Mucosa of descending colon (tissue), 3 donors: ENCODE data around the gene PXDN. TPM values are rescaled to one million over a fixed set of nuclear protein-coding genes. Genes with fewer than 3 reads are reported as not detected.
"Not testable (repeated sequence)": the region's sequence is repeated elsewhere in the genome, so short reads cannot be mapped to it uniquely, and the experiment has no call there.

Source experiments
- ATAC-seq: fragments of 200-7000 bp; cut with Tn5 transposase; one replicate; pipeline ENCODE4 v1.9.1; 2020; ENCODE audit warnings: mild to moderate bottlenecking, moderate library complexity
- DNase-seq, 3 donors: peaks; one replicate each; pipeline ENCODE4 v3.0.0-alpha.2; 2020
- H3K36me3 ChIP-seq: fragments of 200-600 bp; one replicate; pipeline ENCODE4 v1.8.0; 2021; ENCODE audit warnings: low read depth, mild to moderate bottlenecking
- H3K4me1 ChIP-seq: fragments of 200-600 bp; one replicate; pipeline ENCODE4 v1.8.0; 2021; ENCODE audit warnings: low read depth, mild to moderate bottlenecking
- H3K4me3 ChIP-seq: fragments of 200-600 bp; one replicate; pipeline ENCODE4 v1.8.0; 2021; ENCODE audit warnings: mild to moderate bottlenecking
- H3K9me3 ChIP-seq: fragments of 200-600 bp; one replicate; pipeline ENCODE4 v1.8.0; 2021; ENCODE audit warnings: mild to moderate bottlenecking
- intact Hi-C, 2 donors: fragments of 100-400 bp; cut with DNase I in 1 of 2; cut with micrococcal nuclease in 1 of 2; formaldehyde crosslinking; loops; one replicate each; pipeline versions ENCODE4 v1.11.0 to v1.11.1; 2022; cut with DNase I, micrococcal nuclease
- total RNA-seq, 3 donors: library from RNA; stranded (reverse); fragmentation: NEBNext Ultra II Directional in 2 of 3; extraction: Animal tissue kit (Norgen Biotek cat#: 25700) in 2 of 3; gene quantifications; one replicate each; pipeline versions ENCODE4 v1.2.1 to v1.2.4, GENCODE V29; 2021 to 2023
- TF ChIP-seq, protein P1 (sequence below): fragments of 200-600 bp; IDR thresholded peaks from one replicate; pipeline ENCODE4 v1.8.0; 2022; ENCODE audit warnings: antibody characterized with exemption, mild to moderate bottlenecking
- donor health status: DM: no; HTN: no; CAD: no; lungs with moderate emphysema.
- donor health status: DM: no; HTN: no; CAD: no.
- donor health status: DM: no; HTN: yes; CAD: no.

PXDN gene
- total RNA-seq, 3 donors from 2014 or later = 9.3 to 52.4 (median 11.9) TPM

DNA sequence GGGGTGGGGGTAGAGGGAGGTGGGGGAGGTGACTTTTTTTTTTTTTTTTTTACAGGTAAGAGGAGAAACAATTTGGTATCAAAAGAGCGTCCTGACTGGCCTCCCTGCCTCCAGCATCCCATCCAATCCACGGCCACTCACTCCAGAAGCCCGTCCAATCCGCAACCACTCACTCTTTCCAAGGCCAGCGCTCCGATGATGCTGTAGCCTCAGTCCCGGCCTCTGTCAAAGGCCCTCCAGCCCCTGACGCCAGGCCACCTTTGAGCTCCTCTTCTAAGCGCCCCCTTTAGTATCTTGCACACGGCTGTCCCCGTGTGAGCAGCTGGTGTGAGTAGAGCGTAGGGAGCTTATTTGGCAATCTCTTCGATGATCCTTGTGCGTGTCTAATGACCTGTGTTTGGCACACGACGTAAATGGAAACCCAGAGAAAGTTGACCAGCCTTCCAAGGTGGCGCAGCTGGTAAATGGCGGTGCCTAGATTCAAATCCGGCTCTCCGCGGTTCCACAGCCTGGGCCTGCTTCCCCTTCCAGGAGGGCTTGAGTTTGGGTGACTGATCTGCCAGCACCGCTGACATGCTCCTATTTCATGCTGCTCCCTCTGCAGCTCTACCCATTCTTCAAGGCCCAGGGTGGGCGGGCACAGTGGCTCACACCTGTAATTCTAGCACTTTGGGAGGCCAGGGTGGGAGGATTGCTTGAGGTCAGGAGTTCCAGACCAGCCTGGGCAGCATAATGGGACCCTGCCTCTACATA is 23.8 kb upstream of the PXDN start:
- no peaks in the 10 kb centered on the region for H3K36me3 ChIP-seq
- no peak for ATAC-seq
- intact Hi-C loops = no loop called here
- H3K9me3 ChIP-seq = no peaks in the 10 kb centered on the region
- H3K4me1 ChIP-seq = no peaks in the 10 kb centered on the region
- TF ChIP-seq, protein P1, sequence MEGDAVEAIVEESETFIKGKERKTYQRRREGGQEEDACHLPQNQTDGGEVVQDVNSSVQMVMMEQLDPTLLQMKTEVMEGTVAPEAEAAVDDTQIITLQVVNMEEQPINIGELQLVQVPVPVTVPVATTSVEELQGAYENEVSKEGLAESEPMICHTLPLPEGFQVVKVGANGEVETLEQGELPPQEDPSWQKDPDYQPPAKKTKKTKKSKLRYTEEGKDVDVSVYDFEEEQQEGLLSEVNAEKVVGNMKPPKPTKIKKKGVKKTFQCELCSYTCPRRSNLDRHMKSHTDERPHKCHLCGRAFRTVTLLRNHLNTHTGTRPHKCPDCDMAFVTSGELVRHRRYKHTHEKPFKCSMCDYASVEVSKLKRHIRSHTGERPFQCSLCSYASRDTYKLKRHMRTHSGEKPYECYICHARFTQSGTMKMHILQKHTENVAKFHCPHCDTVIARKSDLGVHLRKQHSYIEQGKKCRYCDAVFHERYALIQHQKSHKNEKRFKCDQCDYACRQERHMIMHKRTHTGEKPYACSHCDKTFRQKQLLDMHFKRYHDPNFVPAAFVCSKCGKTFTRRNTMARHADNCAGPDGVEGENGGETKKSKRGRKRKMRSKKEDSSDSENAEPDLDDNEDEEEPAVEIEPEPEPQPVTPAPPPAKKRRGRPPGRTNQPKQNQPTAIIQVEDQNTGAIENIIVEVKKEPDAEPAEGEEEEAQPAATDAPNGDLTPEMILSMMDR = no peak
- DNase-seq = no peak
- no peak overlapping the region for H3K4me3 ChIP-seq

DNA sequence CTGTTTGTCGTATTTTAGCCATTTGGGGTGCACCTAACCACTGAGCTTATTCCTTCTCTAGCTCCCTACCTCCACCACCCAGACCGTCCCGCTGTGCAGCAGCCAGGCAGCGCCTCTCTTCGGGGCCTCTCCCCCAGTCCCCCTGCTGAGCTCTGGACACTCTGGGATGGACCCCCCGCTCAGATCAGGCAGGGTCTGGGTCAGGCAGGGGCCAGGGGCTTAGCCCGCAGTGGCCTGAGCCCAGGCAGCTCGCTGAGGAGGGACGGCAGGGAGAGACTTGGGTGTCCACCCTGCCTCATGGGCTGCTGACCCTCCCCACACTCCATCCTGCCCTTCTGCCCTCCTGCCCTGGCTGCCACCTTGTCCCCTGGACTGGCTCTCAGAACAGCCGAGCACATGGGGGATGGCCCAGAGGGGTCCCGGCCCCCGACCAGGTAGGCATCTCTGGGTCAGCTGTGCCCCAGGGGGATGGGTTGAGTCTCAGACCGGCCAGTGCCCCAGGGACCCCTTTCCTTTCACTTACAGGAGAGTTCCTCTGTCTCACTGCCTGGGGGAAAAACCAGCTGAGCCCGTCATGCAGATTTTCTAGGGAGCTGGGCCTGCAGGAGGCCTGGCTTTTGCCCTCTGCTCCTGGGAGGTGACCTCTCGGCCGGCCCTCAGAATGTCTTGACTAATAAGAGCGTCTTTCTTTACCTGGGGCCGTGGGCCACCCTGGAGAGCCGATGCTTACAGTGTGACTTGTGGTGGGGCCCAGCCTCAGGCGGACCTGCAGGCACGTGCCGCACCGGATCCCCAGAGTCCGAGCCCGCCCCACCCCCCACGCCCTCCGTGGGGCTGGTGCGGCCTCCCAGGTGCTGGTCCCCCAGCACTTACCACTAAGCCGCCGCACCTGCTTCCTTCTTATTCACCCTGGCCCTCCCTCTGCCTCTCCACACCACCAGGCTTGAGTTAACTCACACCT is 22.8 kb upstream of the PXDN start:
- ATAC-seq = no peak
- intact Hi-C loops = no loop called here
- Histone ChIP-seq H3K36me3 (no peaks in the 10 kb centered on the region), H3K4me3 (no peak overlapping the region), H3K4me1 (no peaks in the 10 kb centered on the region), H3K9me3 (no peaks in the 10 kb centered on the region)
- DNase-seq = no peak
- TF ChIP-seq, protein P1 = no peak

DNA sequence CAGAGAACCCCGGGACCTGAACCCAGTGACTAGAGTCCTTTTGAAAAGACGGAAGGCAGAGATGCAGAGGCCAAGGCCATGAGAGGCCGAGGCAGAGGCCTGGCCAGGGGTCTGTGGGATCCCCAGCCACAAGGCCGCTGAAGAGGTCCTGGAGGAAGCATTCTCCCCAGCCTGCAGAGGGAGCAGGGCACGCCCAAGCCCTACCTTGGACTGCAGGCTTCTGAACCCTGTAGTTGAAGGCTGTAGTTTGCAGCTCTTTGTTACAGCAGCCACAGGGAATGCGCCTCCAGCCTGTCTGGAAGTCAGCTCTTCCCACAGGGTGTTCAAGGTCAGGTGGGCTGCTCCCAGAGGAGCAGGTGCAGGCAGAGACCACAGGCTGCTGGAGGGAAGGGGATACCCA is 22.1 kb upstream of the PXDN start:
- Histone ChIP-seq H3K4me3 (no peak overlapping the region), H3K36me3 (no peaks in the 10 kb centered on the region), H3K9me3 (no peaks in the 10 kb centered on the region), H3K4me1 (no peaks in the 10 kb centered on the region)
- no peak for DNase-seq
- intact Hi-C loops = no loop called here
- TF ChIP-seq, protein P1 = no peak
- no peak for ATAC-seq

DNA sequence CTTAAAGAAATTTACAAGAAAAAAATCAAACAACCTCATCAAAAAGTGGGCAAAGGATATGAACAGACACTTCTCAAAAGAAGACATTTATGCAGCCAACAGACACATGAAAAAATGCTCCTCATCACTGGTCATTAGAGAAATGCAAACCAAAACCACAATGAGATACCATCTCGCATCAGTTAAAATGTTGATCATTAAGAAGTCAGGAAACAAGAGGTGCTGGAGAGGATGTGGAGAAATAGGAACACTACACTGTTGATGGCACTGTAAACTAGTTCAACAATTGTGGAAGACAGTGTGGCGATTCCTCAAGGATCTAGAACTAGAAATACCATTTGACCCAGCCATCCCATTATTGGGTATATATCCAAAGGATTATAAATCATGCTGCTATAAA is 20.9 kb upstream of the PXDN start:
- ATAC-seq, H3K4me3 ChIP-seq, intact Hi-C loops, H3K4me1 ChIP-seq, H3K36me3 ChIP-seq, H3K9me3 ChIP-seq, DNase-seq: not testable (repeated sequence)

DNA sequence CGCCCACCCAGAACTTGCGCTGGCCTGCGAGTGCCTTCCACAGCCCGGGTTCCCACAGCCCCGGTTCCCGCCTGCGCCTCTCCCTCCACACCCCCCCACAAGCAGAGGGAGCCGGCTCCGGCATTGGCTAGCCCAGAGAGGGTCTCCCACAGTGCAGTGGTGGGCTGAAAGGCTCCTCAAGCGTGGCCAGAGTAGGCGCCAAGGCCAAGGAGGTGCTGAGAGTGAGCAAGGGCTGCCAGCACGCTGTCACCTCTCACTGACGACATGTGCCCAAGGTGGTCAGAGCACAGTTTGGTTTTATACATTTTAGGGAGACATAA is 15.3 kb upstream of the PXDN start:
- DNase-seq (no peak), ATAC-seq (no peak)
- no peaks in the 10 kb centered on the region for H3K4me1 ChIP-seq
- H3K36me3 ChIP-seq = no peaks in the 10 kb centered on the region
- H3K9me3 ChIP-seq = peaks cover under 1% of the 10 kb centered on the region
- H3K4me3 ChIP-seq = no peak overlapping the region
- intact Hi-C loops = loop anchor here in 1 of 2 donors (5.0 kb wide), 1 partner anchor 167 kb away; no protein-coding TSS in a partner anchor
- TF ChIP-seq, protein P1 = no peak
